Mesodermal cell (in vitro differentiated cells): ENCODE results near the gene EPAS1.

ENCODE experiments used
- H3K27ac ChIP-seq: 2 replicates; pipeline ENCODE4 v1.7.0; 2013; ENCODE audit warnings: mild to moderate bottlenecking, low read depth, low read length, moderate library complexity; ENCODE audit not compliant: severe bottlenecking
- H3K36me3 ChIP-seq: 2 replicates; pipeline ENCODE4 v1.7.1; 2013; ENCODE audit warnings: mild to moderate bottlenecking, low read length, moderate library complexity; ENCODE audit not compliant: control insufficient read depth, insufficient read depth
- H3K4me1 ChIP-seq: one replicate; pipeline ENCODE4 v1.7.1; 2013; ENCODE audit warnings: mild to moderate bottlenecking, low read length; ENCODE audit not compliant: insufficient read depth, control insufficient read depth, poor library complexity, severe bottlenecking
- H3K4me3 ChIP-seq: 2 replicates; pipeline ENCODE4 v1.7.0; 2013; ENCODE audit warnings: low read length, control low read depth, mild to moderate bottlenecking; ENCODE audit not compliant: insufficient read depth, poor library complexity, severe bottlenecking; ENCODE audit errors: extremely low read depth
- H3K9me3 ChIP-seq: 2 replicates; pipeline ENCODE4 v1.7.1; 2013; ENCODE audit warnings: mild to moderate bottlenecking, low read length, moderate library complexity; ENCODE audit not compliant: control insufficient read depth
- WGBS, 2 experiments: methylation state at CpG; one replicate each; pipeline ENCODE4 v1.1.5; 2013; ENCODE audit warnings: missing lambda C conversion rate in 2 of 2; ENCODE audit not compliant: insufficient coverage in 2 of 2; 5-methylcytosine and 5-hydroxymethylcytosine counted together

The EPAS1 gene

DNA sequence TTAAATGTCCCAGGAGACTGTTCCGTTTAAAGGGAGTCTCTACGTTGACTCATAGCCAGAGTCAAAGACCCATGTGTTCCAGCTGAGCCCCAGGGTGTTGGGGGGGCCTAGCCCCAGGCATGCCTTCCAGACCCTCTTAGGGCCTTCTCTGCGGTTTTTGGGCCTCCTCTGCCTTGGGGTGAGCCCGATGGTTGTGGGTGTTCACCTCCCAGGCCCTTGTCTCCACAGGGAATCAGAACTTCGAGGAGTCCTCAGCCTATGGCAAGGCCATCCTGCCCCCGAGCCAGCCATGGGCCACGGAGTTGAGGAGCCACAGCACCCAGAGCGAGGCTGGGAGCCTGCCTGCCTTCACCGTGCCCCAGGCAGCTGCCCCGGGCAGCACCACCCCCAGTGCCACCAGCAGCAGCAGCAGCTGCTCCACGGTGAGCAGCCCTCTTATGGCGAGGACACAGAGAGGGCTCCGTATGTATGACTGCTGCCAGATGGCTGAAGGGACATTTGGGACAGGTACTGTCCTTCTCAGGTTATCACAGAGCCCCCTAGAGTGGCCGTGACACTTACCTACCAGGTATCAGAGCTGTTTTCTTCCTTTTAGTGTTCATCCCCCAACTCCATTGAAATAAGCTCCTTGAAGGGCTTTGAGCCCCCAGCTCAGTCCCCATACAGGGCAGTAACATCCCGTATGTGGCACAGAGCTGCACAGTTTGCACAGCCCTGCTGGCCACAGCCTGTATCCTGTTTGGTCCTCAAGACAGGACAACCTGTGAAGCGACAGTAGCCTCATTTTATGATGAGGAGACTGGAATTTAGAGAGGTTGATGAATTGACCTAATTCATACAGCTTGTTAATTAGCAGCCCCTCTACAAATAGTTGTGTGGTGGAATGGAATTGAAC, 80.7 kb downstream of the EPAS1 start:
- 94 to 95% methylated on average over 11 to 15 of the region's 16 CpGs for WGBS, 2 experiments
- peaks cover 13% of the 10 kb centered on the region for H3K36me3 ChIP-seq
- no peak overlapping the region for H3K27ac ChIP-seq
- H3K4me3 ChIP-seq, result no peak overlapping the region
- H3K4me1 ChIP-seq, result no peaks in the 10 kb centered on the region
- H3K9me3 ChIP-seq, result no peaks in the 10 kb centered on the region

DNA sequence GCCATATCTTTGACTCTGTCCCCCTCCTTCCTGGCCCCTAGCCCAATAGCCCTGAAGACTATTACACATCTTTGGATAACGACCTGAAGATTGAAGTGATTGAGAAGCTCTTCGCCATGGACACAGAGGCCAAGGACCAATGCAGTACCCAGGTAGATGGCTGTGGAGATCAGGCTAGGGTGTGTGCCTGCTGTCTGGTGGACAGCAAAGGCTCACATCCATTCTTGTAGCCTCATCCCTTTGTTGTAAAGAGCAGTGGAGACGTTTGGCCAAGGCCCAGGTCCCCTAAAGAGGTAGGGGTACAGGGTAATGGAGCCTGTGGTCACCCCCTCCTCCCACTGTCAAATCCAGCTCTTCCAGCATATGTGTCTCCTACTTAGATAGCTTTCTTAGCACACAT, 81.4 kb downstream of the EPAS1 start:
- no peaks in the 10 kb centered on the region for H3K4me1 ChIP-seq
- 88 to 95% methylated on average over 2 of the region's 3 CpGs for WGBS, 2 experiments
- H3K27ac ChIP-seq, result no peak overlapping the region
- H3K9me3 ChIP-seq, result no peaks in the 10 kb centered on the region
- H3K36me3 ChIP-seq, result peaks cover 13% of the 10 kb centered on the region
- H3K4me3 ChIP-seq, result no peak overlapping the region

DNA sequence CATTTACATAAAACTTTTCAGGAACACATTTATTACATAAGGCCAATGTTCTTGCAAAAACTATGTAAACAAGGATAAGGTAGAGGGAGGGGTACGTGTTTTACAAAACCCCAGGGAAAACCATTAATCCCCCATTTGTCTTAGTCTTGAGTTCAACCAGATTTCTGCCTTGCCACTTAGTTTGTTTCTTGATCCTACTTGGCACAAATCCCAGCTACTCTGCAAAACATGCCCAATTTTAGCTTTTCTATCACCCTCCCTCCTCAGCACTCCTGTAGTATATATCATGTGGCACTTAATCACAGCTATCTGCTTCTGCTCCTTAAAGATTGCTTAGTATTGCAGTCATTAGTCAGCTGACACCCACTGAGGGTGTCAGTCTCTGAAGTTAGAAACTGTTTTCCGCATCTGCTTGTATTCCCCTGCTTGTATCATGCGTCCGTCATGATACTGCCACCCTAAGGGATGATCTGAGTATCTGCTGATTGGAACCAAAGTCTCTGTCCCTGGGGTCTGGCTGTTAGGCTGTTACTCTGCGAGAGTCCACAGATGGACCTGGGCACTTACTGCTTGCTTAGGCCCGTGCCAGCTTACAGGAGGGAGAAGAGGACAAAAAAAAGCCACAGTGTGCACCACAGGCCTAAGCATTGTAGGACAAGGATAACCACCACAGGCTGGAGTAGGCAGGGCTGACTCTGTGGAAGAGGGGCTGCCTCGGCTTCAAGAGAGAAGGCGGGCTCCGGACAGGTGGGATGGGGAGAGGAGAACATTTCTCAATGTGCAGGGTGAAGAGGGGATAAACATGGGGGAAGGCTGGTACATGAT, 82.2 kb downstream of the EPAS1 start:
- Histone ChIP-seq H3K9me3 (no peaks in the 10 kb centered on the region), H3K36me3 (peaks cover 13% of the 10 kb centered on the region), H3K27ac (no peak overlapping the region), H3K4me3 (no peak overlapping the region), H3K4me1 (no peaks in the 10 kb centered on the region)
- WGBS, 2 experiments, result 87 to 88% methylated on average over 8 to 9 of the region's 9 CpGs

DNA sequence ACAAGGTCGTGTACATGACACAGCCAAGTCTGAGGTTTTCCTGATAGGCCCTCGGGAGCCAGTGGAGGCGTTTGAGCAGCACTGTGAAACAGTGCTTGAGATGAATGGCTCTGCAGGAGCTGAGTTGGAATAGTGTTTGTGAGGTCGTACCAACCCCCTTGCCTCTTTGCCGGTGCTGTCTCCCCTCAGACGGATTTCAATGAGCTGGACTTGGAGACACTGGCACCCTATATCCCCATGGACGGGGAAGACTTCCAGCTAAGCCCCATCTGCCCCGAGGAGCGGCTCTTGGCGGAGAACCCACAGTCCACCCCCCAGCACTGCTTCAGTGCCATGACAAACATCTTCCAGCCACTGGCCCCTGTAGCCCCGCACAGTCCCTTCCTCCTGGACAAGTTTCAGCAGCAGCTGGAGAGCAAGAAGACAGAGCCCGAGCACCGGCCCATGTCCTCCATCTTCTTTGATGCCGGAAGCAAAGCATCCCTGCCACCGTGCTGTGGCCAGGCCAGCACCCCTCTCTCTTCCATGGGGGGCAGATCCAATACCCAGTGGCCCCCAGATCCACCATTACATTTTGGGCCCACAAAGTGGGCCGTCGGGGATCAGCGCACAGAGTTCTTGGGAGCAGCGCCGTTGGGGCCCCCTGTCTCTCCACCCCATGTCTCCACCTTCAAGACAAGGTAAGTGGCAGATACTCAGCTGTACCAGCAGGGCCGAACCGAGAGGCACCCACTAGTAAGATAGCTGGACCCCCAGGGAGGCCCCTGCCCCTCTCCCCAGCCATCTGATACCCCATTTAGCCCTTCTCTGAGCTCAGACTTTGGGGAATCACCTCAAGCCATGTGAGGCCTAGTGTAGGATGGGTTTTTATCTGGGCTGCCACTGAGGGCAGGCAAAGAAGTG, 83.1 kb downstream of the EPAS1 start:
- Histone ChIP-seq H3K36me3 (peaks cover 13% of the 10 kb centered on the region), H3K9me3 (no peaks in the 10 kb centered on the region), H3K4me1 (no peaks in the 10 kb centered on the region), H3K27ac (no peak overlapping the region), H3K4me3 (no peak overlapping the region)
- WGBS, 2 experiments, result 88 to 93% methylated on average over 13 to 19 of the region's 22 CpGs

DNA sequence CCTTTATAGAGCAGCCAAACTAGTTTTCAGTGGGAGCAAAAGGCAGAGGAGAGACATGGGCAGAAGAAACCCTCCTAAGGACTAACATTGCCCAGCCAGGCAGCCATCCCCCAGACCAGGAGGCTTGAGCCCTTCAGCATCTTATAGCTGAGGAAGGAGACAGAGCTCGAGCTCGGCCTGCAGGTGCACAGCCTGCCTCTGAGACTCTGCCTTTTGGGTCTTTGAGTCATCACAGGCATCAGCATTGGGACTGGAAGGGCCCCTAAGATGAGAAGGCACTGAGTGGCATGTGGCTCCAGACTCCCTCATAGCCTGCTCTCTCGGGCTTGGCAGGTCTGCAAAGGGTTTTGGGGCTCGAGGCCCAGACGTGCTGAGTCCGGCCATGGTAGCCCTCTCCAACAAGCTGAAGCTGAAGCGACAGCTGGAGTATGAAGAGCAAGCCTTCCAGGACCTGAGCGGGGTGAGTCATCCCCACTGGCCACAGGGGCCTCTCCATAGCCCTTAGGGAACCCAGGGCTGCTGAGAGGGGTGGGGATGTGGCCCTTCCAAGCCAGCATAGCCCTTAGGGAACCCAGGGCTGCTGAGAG, 84.1 kb downstream of the EPAS1 start:
- Histone ChIP-seq H3K4me3 (no peak overlapping the region), H3K36me3 (peaks cover 13% of the 10 kb centered on the region), H3K27ac (no peak overlapping the region), H3K4me1 (no peaks in the 10 kb centered on the region), H3K9me3 (no peaks in the 10 kb centered on the region)
- WGBS, 2 experiments, result 90 to 94% methylated on average over 7 to 8 of the region's 8 CpGs

DNA sequence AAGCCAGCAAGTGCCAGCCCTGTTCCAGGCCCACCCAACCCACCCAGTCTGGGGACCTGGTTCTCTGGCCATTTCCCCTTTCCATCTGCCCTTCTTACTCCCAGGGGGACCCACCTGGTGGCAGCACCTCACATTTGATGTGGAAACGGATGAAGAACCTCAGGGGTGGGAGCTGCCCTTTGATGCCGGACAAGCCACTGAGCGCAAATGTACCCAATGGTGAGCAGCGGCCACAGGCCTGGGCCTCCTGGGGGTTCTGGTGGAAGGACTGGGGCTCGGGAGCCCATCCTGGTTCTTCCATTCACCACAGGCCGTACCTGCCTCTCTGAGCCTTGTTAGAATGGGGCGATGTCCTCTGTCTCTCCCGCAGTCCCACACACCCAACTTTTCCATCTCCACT, 84.7 kb downstream of the EPAS1 start:
- Histone ChIP-seq H3K4me3 (no peak overlapping the region), H3K36me3 (peaks cover 11% of the 10 kb centered on the region), H3K9me3 (no peaks in the 10 kb centered on the region), H3K27ac (no peak overlapping the region), H3K4me1 (no peaks in the 10 kb centered on the region)
- 81 to 90% methylated on average over 3 to 5 of the region's 8 CpGs for WGBS, 2 experiments

DNA sequence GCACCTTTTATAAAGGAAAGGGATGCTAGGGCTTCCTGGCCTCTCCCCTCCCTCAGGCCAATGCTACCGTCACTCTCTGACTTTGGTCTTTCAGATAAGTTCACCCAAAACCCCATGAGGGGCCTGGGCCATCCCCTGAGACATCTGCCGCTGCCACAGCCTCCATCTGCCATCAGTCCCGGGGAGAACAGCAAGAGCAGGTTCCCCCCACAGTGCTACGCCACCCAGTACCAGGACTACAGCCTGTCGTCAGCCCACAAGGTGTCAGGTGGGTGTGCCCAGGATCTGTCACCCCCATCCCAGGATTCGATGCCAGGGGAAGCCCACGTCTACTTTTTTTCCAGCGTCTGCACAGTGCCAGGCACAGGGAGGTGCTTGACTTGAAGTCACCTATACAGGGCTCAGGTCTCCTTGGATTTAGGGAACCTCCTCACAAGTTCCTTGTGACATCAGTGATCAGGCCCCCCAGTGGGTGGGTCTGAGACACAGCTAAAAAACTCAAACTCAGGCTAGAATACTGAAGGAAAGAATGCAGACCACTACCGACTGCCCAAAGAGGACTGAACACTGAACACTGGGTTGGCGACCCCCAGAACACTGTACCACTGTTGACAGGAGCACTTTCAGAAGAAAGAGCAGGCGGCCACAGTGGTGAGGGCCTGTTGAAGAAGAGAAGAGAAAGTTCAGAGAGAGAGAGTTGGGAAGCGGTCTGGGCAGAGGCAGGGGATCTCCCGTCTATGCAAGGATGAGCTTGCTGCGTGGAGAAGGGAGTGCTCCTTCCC, 85.3 kb downstream of the EPAS1 start:
- Histone ChIP-seq H3K4me3 (no peak overlapping the region), H3K36me3 (peaks cover 11% of the 10 kb centered on the region), H3K4me1 (no peaks in the 10 kb centered on the region), H3K9me3 (no peaks in the 10 kb centered on the region), H3K27ac (no peak overlapping the region)
- 92% methylated on average over 11 to 13 of the region's 14 CpGs for WGBS, 2 experiments

DNA sequence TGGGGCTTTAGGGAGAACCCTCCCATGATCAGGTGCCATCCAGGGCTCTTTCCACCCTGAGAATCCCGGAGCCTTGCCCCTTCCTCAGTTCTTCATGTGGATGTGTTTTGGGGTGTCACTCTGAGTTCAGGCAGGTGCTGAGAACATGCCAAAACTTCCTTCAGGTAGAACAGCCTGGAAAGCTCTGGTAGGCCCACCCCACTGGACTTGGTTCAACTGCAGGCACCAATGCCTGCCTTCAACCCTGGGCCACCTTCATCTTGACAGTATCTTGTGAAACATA, 85.8 kb downstream of the EPAS1 start:
- H3K9me3 ChIP-seq, result no peaks in the 10 kb centered on the region
- H3K4me3 ChIP-seq, result no peak overlapping the region
- no peaks in the 10 kb centered on the region for H3K4me1 ChIP-seq
- H3K27ac ChIP-seq, result no peak overlapping the region
- no CpG with 5 or more reads among the region's 1 CpG for WGBS, 2 experiments
- peaks cover 11% of the 10 kb centered on the region for H3K36me3 ChIP-seq

DNA sequence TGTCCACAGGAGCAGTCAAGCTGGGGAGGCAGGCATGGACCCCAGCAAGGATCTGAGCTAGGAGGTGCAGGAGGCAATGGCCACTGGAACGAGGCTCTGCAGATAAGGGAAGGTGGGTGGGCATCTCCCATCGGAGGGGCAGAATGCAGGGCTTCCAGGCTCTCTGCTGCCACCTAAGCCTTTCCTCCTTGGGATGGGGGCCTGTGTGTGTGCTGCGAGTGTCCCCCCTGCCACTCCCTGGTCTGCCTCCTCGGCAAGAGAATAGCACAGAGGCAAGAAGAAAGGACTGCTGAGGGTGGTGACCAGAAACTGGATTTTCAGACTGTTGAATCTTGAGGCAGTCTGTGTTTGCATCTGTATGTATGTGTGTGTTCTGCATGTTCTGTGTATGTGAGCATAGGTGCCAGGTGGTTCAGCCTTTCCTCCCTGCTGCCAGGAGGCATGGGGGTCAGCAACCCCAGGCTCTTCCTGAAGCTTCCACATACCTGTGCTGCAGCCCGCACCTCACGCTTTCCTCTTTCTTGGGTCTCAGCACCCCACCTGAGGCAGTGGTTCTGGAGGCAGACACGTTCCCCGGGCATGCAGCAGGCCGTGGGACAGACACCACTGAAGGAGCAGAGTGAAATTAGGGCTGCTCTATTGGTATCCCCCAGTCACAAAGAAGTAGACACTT, 86.7 kb downstream of the EPAS1 start:
- Histone ChIP-seq H3K4me1 (no peaks in the 10 kb centered on the region), H3K27ac (no peak overlapping the region), H3K4me3 (no peak overlapping the region), H3K36me3 (peaks cover 4% of the 10 kb centered on the region), H3K9me3 (no peaks in the 10 kb centered on the region)
- 94 to 95% methylated on average over 6 to 7 of the region's 9 CpGs for WGBS, 2 experiments
